Uterus (tissue), 2 donors: Measurements from ENCODE around the gene GRIN3A.

Experiments used
- CTCF ChIP-seq, 4 experiments: fragments of 200-600 bp in 2 of 4; fragments of 450-650 bp in 2 of 4; sonication (generic) in 2 of 4; IDR thresholded peaks; one replicate each; pipeline ENCODE4 v1.5.1; 2016 to 2019; ENCODE audit warnings: antibody characterized with exemption in 4 of 4, mild to moderate bottlenecking in 2 of 4, moderate library complexity in 1 of 4
- POLR2A ChIP-seq, 2 donors: fragments of 450-650 bp; IDR thresholded peaks; one replicate each; pipeline ENCODE4 v1.6.1; 2016; ENCODE audit warnings: antibody characterized with exemption in 2 of 2, mild to moderate bottlenecking in 1 of 2, moderate library complexity in 1 of 2

- peak; percentile 81 to 83 (median 82) for TF ChIP-seq CTCF (IDR thresholded peaks at IDR 0.05)
- TF ChIP-seq POLR2A (IDR thresholded peaks at IDR 0.05): no peak
Observed at GRCh38 chr9:101530076-101530711, 208.3 kb downstream of the GRIN3A start.
